A673 (cell line): ENCODE data around the gene OCEL1. TPM values are rescaled to one million over a fixed set of nuclear protein-coding genes. Genes with fewer than 3 reads are reported as not detected.

Source experiments
- BruUV-seq: library from RNA; stranded (reverse); fragments of 400-500 nt; replicated peaks from 2 replicates; lab custom pipeline; 2021; lab: Mats Ljungman, UMichigan
- CTCF ChIA-PET: fragments of 300-600 bp; sonication (Branson Sonifier 250); formaldehyde crosslinking; loops from one replicate; lab custom pipeline; 2022; ENCODE audit warnings: antibody characterized with exemption; lab: Charles Lee
- POLR2A ChIA-PET: fragments of 300-600 bp; sonication (Branson Sonifier 250); formaldehyde crosslinking; loops from one replicate; lab custom pipeline; 2022; ENCODE audit warnings: antibody characterized with exemption; ENCODE audit not compliant: low non-redundant PET; lab: Charles Lee
- DNase-seq: peaks from one replicate; pipeline ENCODE4 v3.0.0-alpha.2; 2015; ENCODE audit warnings: low spot score
- H3K27ac ChIP-seq: fragments of 200-600 bp; sonication (generic); 2 replicates; pipeline ENCODE4 v1.5.1; 2016; ENCODE audit warnings: mixed run types, low read depth, mild to moderate bottlenecking, mixed read lengths, antibody characterized with exemption, low read length; ENCODE audit not compliant: poor library complexity, severe bottlenecking
- H3K27me3 ChIP-seq: fragments of 200-600 bp; sonication (generic); replicated peaks from 2 replicates; pipeline ENCODE4 v1.6.1; 2017; ENCODE audit warnings: mixed run types, low read depth, mild to moderate bottlenecking, mixed read lengths, antibody characterized with exemption, low read length; ENCODE audit not compliant: insufficient read depth, poor library complexity
- H3K36me3 ChIP-seq: fragments of 200-600 bp; sonication (generic); 2 replicates; pipeline ENCODE4 v1.6.1; 2016; ENCODE audit warnings: mixed run types, mild to moderate bottlenecking, mixed read lengths, antibody characterized with exemption, low read length; ENCODE audit not compliant: insufficient read depth, poor library complexity, severe bottlenecking
- H3K4me1 ChIP-seq: fragments of 200-600 bp; sonication (generic); 2 replicates; pipeline ENCODE4 v1.6.1; 2017; ENCODE audit warnings: mixed run types, mild to moderate bottlenecking, mixed read lengths, antibody characterized with exemption, low read length; ENCODE audit not compliant: insufficient read depth, poor library complexity, severe bottlenecking
- H3K4me3 ChIP-seq: fragments of 200-600 bp; sonication (generic); 2 replicates; pipeline ENCODE4 v1.5.1; 2016; ENCODE audit warnings: low read depth, mixed run types, mild to moderate bottlenecking, mixed read lengths, low read length; ENCODE audit not compliant: poor library complexity, severe bottlenecking
- H3K9me3 ChIP-seq: fragments of 200-600 bp; sonication (generic); 2 replicates; pipeline ENCODE4 v1.6.1; 2016; ENCODE audit warnings: mixed run types, low read depth, mild to moderate bottlenecking, mixed read lengths, antibody characterized with exemption, low read length; ENCODE audit not compliant: poor library complexity, severe bottlenecking
- EZH2 ChIP-seq: fragments of 200-600 bp; sonication (generic); IDR thresholded peaks from 2 replicates; pipeline ENCODE4 v1.6.1; 2017; ENCODE audit warnings: borderline replicate concordance, low read depth, mild to moderate bottlenecking, mixed read lengths, antibody characterized with exemption, low read length; ENCODE audit not compliant: poor library complexity, severe bottlenecking
- intact Hi-C: fragments of 100-400 bp; cut with micrococcal nuclease; formaldehyde crosslinking; loops from one replicate; pipeline ENCODE4 v1.10.0; 2022; ENCODE audit not compliant: unreplicated experiment
- total RNA-seq: library from RNA; stranded (reverse); gene quantifications from 2 replicates; pipeline ENCODE4 v1.2.3, GENCODE V29; 2021
- TF ChIP-seq, protein P1 (sequence below): fragments of 300-800, 200-600 bp; sonication (generic); conservative IDR thresholded peaks from 2 replicates; pipeline ENCODE4 v1.5.1; 2017; ENCODE audit warnings: low read depth, mild to moderate bottlenecking, antibody characterized with exemption, low read length, moderate library complexity, mixed read lengths

The OCEL1 gene
- total RNA-seq, 1 experiment from 2014 or later = 8.2 TPM

DNA sequence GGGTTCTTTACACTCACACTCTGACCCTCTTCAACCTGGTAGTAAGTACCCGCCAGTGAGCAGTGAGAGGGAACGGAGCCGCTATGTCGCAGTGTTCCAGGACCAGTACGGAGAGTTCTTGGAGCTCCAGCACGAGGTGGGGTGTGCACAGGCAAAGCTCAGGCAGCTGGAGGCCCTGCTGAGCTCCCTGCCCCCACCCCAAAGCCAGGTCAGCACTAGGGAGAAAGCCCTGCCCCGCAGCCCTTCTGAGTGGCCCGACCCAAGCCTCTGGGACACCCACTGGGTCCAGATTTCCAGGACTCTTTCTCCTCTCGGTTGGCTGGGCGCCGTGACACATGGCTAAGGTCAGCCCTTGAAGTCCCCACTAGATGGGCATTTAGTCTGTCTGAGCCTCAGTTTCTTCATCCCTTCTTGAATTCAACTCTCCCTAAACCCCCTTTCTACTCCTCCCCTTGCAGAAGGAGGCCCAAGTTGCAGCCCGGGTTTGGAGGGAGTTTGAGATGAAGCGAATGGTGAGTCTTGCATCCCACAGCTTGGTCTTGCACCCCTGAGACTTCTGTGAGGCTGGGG, 1.9 kb downstream of the OCEL1 start:
- no peak for DNase-seq

DNA sequence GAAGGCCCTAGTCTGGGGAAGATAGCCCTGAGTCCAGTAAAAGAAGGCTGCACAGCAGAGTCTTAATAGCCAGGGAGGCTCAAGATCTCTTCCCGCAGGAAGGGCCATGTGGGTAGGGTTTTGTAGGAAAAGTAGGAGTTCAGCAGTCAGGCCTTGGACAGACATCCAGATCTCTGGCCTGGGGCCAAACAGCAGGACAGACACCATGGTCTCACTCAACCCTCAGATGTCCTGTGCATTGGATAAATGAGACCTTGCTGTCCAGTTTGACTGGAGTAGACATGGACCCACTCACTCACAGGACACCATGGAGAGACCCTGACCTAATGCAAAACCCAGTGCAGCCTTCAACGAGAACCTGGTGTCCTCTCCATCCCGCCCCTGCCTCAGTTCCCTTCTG, 3.9 kb downstream of the OCEL1 start:
- Histone ChIP-seq H3K27me3 (no peaks in the 10 kb centered on the region), H3K36me3 (peaks cover 15% of the 10 kb centered on the region), H3K4me1 (peaks cover 12% of the 10 kb centered on the region), H3K27ac (no peak overlapping the region), H3K9me3 (no peaks in the 10 kb centered on the region), H3K4me3 (no peak overlapping the region)
- intact Hi-C loops = no loop called here
- no TSS peak for BruUV-seq
- no peak for DNase-seq
- ChIA-PET CTCF (no interaction called here), POLR2A (interaction anchor here (0.6 kb wide), 1 partner anchor 282 kb away, joined by 4 read pairs; no protein-coding TSS in a partner anchor)
- TF ChIP-seq, protein P1, sequence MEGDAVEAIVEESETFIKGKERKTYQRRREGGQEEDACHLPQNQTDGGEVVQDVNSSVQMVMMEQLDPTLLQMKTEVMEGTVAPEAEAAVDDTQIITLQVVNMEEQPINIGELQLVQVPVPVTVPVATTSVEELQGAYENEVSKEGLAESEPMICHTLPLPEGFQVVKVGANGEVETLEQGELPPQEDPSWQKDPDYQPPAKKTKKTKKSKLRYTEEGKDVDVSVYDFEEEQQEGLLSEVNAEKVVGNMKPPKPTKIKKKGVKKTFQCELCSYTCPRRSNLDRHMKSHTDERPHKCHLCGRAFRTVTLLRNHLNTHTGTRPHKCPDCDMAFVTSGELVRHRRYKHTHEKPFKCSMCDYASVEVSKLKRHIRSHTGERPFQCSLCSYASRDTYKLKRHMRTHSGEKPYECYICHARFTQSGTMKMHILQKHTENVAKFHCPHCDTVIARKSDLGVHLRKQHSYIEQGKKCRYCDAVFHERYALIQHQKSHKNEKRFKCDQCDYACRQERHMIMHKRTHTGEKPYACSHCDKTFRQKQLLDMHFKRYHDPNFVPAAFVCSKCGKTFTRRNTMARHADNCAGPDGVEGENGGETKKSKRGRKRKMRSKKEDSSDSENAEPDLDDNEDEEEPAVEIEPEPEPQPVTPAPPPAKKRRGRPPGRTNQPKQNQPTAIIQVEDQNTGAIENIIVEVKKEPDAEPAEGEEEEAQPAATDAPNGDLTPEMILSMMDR = no peak
- TF ChIP-seq EZH2 = no peak

More for the DNA sequence above, 1.9 kb downstream of the OCEL1 start:
- ChIA-PET CTCF (no interaction called here), POLR2A (interaction anchor here (0.7 kb wide), 1 partner anchor 173 kb away, joined by 5 read pairs; no protein-coding TSS in a partner anchor)
- Histone ChIP-seq H3K36me3 (peaks cover 15% of the 10 kb centered on the region), H3K9me3 (no peaks in the 10 kb centered on the region), H3K4me1 (peaks cover 5% of the 10 kb centered on the region), H3K27ac (no peak overlapping the region), H3K4me3 (no peak overlapping the region), H3K27me3 (no peaks in the 10 kb centered on the region)
- intact Hi-C loops = no loop called here
- no TSS peak for BruUV-seq
- TF ChIP-seq, protein P1 = no peak
- no peak for TF ChIP-seq EZH2

DNA sequence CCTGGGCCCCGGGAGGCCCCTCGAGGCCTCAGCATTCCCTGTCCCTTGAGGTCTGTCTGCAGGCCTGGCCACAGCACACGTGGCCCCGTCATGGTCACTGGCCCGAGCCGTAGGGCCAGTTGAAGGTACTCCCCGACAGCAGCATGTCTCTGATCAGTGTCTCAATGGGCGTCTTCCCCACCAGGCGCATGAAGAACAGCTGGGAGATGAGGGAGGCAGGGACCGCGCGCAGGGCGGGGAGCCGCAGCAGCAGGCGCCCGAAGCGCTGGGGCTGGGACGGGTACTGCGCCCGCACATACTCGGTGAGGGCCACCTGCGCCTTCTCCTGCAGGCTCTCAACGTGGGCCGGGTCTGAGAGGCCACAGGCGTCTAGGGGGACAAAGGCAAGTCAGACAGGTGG, 6.2 kb downstream of the OCEL1 start:
- no peak overlapping the region for H3K27ac ChIP-seq
- TF ChIP-seq, protein P1 = no peak
- TF ChIP-seq EZH2 = no peak
- CTCF ChIA-PET = no interaction called here
- no peaks in the 10 kb centered on the region for H3K27me3 ChIP-seq
- H3K36me3 ChIP-seq = peaks cover 15% of the 10 kb centered on the region
- H3K4me3 ChIP-seq = no peak overlapping the region
- intact Hi-C loops = no loop called here
- no peak for DNase-seq
- H3K9me3 ChIP-seq = no peaks in the 10 kb centered on the region
- POLR2A ChIA-PET = no interaction called here
- no TSS peak for BruUV-seq
- peaks cover 19% of the 10 kb centered on the region for H3K4me1 ChIP-seq
